Renal cortical epithelial cell (primary cell): Measurements from ENCODE around the gene LMF1. TPM values are rescaled to one million over a fixed set of nuclear protein-coding genes. Genes with fewer than 3 reads are reported as not detected.
"Not testable (repeated sequence)": the region's sequence is repeated elsewhere in the genome, so short reads cannot be mapped to it uniquely, and the experiment has no call there.

ENCODE experiments used
- DNase-seq: peaks from one replicate; pipeline ENCODE4 v3.0.0-alpha.2; 2011; ENCODE audit warnings: low read depth
- total RNA-seq: library from RNA; depleted of rRNA; stranded (reverse); fragments of >200 nt; gene quantifications from 2 replicates; pipeline ENCODE4 v1.2.3, GENCODE V29; 2014

Gene LMF1
- total RNA-seq, 1 donor from 2014 or later, result 27.6 TPM

DNA sequence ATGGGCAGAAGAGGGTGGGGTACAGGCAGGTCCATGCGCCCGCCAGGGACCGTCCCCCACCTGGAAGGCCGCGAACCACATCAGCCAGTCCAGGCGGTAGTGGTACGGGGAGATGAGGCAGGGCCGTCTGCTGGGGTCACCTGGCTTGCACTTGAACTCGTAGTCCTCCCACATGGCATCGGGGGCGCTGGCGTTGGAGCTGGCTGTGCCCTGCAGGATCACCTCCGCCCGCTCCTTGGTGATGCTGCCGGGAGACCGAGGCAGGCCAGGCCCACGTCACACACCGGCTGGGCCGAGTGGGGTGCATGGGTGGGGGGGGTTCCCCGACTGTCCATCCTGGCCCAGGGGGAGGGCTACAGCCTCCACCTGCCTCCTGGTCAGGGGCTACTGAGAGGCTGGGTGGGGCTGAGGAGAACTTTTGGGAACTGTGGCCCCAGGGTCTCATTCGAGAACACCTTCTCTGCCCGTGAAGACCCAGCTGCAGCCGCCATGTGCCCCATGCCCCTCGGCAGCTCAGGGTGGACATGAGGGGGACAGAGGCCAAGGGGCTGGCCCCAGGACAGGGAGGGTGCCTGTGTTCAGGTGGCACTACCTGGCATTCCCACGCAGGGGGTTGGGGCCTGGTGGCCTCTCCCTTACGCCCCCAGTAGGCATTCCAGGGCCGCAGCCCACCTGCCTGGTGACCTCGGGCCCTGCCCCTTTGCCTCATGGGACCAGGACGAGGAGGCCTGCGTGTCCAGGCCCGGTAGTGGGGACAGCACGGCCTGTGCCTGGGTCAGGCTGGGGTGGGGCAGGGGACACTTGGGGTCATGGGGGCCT lies 100.8 kb downstream of the LMF1 start:
- DNase-seq, result no peak

- DNase-seq, result no peak
Measured at GRCh38 chr16:868846-869822, 101.7 kb downstream of the LMF1 start.

DNA sequence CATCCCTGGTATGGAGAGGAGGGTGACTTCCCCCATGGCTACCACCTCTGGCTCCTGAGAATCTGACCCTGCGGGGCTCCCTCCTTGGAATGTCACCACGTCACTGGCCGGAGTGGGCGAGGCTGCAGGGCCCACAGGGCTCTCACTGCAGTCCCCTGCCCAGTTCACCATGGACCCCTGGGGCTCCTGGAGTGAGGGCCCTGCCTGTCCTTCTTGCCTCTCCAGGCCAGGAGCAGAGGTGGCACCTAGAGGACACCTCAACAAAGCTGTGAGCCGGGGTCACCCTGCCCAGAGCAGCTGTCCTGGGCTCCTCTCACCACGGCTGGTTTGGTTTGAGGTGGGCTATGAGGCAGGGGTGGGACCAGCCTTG lies 102.4 kb downstream of the LMF1 start:
- DNase-seq, result no peak

- no peak for DNase-seq
Measured at GRCh38 chr16:867421-868385, 103.1 kb downstream of the LMF1 start.

GRCh38 chr16:866252-866896 lies 104.4 kb downstream of the LMF1 start:
- DNase-seq, result no peak

GRCh38 chr16:865026-865425 lies 105.8 kb downstream of the LMF1 start:
- no peak for DNase-seq

DNA sequence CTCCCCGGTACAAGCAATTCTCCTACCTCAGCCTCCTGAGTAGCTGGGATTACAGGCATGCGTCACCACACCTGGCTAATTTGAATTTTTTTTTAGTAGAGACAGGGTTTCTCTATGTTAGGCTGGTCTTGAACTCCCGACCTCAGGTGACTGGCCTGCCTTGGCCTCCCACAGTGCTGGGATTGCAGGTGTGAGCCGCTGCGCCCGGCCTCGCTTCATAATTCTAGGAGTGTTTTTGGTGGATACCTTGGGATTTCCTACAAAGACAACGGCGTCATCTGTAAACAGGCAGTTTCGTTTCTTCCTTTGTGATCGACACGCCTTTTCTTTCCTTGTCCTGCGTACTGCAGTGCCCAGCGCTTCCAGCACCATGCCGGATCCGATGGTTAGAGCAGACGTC lies 109.3 kb downstream of the LMF1 start:
- DNase-seq, result no peak

DNA sequence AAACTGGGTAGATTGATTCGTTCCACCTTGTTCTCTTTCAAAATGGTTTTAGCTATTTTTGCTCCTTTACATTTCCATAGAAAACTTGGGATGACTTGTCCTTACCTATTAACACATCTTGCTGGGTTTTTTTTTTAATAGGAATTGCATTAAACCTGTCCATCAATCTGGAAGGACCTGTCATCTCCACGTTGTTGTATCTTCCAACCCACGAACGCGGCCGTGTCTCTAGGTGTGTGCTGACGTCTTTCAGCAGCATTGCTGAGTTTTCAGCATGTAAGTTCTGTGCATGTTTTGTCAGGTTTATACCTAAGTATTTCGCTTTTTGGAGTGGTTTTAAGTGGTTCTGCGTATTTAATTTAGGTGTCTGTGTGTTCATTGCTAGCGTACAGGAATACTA lies 109.9 kb downstream of the LMF1 start:
- no peak for DNase-seq

GRCh38 chr16:858971-859370 lies 111.8 kb downstream of the LMF1 start:
- DNase-seq, result not testable (repeated sequence)

GRCh38 chr16:858441-858840 lies 112.3 kb downstream of the LMF1 start:
- not testable (repeated sequence) for DNase-seq

- no peak for DNase-seq
Measured at GRCh38 chr16:856811-857210, 114.0 kb downstream of the LMF1 start.

DNA sequence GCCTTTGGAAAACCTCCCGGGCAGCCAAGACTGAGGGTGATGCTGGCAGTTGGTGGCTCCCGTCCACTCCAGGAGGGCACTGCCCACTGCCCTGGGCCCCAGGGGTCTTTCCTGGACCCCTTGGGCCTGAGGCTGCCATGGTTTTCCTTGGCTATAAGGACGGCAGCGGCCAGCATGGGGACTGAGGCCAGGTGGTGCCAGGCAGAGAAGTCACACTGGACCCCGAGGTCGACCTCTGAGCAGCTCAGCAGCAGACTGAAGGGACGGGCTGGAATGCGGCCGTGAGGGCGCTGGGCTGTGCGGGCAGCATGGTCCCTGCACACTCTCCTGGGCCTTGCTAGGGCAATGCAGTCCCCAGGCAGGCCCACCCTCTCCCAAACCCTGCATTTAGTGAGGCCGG lies 114.7 kb downstream of the LMF1 start:
- DNase-seq, result no peak

GRCh38 chr16:855471-855870 lies 115.3 kb downstream of the LMF1 start:
- DNase-seq, result no peak

DNA sequence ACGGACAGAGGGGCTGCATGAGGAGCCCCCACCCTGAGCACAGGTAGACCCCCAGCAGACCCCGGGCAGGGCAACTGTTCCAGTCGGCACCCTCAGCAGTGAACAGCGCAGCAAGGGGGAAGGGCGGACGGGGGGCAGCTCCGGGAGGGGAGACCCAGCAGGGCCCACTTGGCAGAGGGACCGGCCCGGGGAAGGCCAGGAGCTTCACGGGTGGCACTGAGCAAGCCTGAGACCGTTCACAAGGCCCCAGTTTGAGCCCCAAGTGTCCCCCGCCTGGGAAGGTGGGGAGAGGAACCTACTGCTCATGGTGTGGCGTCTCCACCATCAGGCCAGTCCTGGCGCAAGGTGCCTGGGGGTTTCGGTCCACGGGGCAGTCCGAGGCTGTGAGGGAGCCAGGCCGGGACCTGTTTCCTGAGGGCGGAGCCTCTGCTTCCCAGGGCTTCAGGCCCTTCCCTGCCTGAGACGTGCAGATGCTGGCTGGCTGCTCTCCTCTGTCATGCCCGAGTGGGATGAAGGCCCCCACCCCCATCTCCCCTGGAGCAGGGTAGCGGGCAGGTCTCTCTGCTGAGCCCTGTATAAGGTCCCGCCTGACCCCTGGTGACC lies 115.9 kb downstream of the LMF1 start:
- DNase-seq, result no peak

GRCh38 chr16:853981-854807 lies 116.6 kb downstream of the LMF1 start:
- no peak for DNase-seq

DNA sequence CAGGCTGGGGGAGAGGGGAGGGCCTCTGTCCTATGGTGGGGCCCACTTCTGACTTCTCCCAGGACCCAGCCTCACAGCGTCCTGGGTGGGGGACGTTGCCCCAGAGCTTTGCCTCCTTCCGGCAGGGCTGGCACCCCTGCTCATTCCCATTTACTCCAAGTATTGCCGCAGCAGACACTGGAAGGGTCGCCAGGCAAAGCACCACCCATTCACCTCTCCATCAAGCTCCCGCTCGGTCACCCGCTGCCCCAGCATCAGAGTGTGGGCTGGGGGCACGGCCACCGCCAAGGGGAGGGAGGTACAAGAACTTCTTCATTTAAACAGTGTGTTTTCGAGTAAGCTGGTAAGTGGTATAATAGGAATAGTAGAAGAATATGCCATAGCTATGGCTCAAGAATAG lies 117.5 kb downstream of the LMF1 start:
- no peak for DNase-seq

GRCh38 chr16:852451-853185 lies 118.2 kb downstream of the LMF1 start:
- DNase-seq, result no peak

- DNase-seq, result no peak
Measured at GRCh38 chr16:851871-852270, 118.9 kb downstream of the LMF1 start.

- no peak for DNase-seq
Measured at GRCh38 chr16:851209-851810, 119.5 kb downstream of the LMF1 start.
